ENCODE data around the gene SORCS3.

GRCh38 chr10:104608091-104608828 lies 32.8 kb upstream of the SORCS3 start:
- TF ChIP-seq POLR2A (IDR thresholded peaks at IDR 0.05) = no peak
- TF ChIP-seq CTCF (IDR thresholded peaks at IDR 0.05) = no peak
